Stimulated activated CD4-positive, alpha-beta T cell treated with anti-CD3 and anti-CD28 coated beads, Interleukin-12 subunit alpha, Interleukin-12 subunit beta, amount 100 ng/mL, for 4 hours (primary cell): ENCODE results near the gene OAF.

ENCODE experiments used
- DNase-seq: peaks from one replicate; pipeline ENCODE4 v3.0.0-alpha.2; 2020

Gene OAF

DNA sequence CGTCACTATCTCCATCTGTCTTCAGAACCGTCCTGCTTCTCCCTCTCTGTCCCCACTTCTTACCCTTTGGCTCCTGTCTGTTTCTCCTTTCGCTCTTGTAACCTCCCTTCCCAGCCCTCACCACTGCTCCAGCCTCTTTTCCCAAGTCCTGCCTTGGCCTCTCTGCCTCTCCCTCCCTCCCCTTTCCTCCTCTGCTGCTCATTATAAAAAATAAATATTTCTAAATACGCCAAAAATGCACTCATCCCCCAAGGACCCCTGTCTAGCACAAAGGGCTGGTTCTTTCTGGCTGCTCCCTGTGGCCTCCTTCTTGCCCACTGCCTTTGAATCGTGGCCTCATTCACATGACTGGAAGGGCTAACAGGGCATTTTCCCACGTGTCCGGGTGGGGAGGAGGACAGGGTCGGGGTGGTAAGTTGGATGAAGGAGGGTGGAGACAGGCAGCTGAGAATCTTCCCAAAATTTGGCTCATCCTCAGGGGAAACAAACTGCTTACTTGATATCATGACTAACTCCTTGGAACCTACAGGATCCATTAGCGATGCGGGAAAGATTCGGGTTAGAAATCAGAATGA, 26.4 kb upstream of the OAF start:
- no peak for DNase-seq

DNA sequence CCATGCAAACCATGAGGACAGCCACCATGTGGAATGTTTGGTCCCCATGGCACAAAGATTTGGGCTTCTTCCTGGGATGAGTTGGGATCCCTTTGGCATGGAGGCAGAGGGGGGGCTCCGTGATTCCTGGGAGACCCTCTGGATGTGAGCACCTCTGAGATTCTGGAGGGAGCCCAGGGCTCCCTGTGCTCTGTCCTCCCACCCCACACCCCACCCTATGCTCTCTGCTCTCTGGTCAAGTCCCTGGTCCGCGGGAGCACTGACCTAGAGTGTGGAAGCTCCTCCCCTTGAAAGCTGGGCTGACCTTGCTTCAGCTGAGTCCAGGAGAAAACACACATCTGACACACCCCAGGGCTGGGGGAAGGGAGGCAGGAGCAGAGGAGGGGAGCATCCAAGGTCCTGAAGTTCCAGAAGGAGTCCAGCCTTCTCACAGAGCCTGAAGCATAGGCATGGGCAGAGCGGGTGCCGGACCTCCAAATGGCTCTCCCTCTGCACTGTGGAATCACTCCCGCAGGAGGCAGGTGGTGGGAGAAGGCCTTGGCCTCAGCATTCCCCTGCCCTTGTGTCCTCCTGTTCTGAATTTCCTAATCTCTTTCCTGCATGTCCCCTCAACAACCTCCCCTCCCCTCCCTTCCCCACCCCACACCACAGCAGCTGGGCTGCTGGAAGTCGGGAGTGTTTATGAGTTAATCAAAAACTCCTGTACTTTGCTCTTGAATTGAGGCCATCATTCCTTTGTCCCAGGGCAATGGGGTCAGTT, 25.7 kb upstream of the OAF start:
- no peak for DNase-seq

DNA sequence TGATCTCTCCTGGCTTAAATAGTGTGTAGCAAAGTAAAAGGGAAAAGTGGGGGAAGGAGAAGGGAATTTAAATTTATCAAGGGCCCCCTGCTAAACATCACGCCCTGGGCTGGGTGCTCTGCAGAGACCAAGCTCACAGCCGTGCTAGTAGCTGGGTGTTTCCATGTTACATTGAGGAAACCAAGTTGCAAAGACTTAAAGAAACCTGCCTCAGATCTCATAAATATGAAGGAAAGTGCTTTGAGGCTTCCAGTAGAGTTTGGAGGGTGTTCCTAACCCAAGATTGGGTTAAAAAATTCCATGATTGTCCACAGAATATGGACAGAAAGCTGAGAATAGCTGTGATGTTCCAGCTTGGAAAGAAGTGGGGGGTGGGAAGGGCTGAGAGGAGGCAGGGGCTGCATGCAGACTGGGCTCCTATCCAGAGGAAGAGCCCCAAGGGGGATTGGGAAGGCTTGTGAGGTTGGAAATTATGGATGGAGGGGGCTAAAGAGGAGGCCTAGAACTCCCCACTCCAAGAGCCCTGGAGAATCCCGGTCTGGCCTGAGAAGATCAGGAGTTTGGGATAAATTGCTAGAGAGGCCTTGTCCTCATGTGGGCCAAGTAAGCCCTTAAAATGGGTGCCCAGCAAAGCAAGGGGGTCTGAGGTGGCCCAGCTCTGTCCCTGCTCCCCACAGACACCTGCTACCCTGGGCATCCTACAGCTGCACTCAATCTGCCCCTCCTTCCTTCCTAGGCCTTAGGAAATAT, 25.0 kb upstream of the OAF start:
- DNase-seq: no peak

DNA sequence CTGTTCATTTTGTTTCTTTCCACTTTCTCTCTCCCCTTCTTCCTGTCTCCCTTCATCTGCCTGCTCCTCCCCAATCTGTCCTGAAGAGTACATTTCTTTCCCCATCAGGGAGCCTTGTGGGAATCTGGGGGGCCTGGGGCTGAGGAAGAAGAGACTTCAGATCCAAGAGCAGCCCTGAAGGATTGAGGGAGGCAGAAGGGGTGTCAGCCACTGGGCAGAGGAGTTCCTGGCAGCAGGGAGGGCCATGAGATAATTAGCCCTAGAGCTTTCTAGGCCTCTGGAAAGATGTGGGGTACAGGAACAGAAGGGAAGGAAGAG, 24.4 kb upstream of the OAF start:
- no peak for DNase-seq

DNA sequence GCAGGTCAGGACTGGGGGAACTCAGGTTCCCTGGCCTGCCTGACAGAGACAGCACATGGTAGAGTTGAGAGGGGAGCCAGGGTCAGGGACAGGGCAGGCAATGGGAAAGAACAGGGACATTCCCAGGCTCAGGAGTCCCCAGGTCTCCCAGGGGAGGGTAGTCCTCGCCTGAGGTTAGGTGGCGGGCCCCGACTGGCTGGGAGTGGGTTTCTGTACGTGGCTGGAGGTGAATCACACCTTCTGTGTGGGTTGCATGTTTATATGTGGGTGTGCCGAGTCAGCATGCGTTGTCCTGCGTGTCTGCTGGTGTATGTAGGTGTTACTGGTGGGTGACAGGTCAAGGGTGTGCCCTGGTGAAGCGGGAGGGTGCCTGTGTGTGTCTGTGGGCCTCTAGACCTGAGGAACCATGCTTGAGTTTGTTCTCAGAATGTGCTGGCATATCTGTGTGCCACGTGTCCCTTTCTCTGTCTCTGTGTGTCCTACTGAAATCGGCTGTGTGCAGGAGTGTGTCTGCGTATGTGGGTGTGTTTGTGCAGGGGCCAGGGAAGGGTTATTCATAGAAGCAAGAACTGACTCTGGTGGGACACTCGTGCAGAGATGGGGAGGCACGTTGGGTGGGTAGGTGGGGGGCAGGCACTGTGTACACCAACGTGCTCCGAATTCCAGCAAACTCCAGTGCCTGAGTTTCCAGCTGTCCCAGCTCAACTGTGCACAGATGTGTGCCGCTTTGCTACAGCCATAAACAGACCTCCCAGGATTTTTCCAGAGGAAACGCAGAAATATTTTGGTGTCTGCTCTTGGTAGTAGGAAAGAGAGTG, 23.8 kb upstream of the OAF start:
- DNase-seq: no peak

DNA sequence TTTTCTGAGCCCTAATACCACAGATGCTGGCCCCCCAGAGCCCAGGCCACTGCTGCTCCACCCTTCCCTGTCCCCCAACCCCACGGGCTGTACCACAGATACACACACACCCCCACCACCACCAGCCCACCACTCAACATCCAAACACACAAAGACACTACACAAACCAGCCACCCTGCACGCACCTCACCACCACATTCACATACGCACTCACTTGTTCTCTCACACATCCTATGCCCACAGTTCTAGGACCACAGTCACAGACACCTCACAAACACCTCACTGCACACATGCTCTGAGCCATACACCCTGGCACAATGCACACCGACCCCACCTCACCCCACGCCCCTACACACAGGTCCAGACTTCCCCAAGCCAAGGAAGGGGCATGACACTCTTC, 22.5 kb upstream of the OAF start:
- no peak for DNase-seq

DNA sequence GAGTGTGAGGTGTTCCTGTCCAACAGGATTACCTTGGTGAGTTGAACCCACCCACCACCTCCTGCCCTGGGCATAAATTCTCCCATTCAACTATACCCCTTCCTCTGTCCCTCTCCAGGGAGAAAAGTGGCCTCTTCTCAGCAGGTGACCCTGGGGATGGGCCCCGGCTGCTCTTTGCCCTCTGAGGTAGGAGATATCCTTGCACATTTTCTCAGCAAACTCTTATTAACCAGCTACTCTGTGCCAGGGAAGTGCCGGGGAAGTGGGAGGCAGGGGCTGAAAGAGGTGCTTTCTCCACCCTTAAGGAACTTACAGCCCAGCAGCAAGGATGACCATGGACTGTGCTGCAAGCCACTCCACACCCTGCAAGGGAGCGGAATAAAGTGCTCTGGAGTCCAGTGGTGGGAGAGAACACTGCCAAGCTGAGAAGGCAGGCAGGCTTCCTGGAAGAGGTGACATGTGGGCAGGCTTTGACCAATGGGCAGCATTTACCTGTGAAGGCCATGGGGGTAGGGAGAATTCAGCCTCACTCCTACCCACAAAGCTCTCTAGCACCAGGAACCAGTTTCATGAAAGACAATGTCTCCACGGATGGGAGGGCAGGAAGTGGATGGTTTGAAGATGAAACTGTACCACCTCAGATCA, 21.9 kb upstream of the OAF start:
- no peak for DNase-seq

DNA sequence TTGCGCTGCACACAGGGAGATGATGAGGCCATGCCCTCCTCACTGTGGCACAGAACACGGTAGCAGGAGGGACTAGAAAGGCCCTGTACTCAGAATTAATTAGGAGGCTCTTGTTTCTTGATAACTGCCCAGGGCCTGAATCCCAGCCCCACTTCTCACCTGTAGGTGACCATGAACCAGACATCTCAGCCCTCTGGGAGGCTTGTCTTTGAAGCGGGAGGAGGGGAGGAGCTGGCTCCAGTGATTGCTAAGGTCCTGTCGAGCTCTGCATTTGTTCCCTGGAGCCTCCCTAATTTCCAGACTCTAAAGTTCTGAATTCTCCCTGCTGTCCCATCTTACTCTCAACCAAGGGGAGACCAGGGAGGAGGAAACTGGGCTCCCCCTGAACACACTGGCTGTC, 19.8 kb upstream of the OAF start:
- DNase-seq: no peak

DNA sequence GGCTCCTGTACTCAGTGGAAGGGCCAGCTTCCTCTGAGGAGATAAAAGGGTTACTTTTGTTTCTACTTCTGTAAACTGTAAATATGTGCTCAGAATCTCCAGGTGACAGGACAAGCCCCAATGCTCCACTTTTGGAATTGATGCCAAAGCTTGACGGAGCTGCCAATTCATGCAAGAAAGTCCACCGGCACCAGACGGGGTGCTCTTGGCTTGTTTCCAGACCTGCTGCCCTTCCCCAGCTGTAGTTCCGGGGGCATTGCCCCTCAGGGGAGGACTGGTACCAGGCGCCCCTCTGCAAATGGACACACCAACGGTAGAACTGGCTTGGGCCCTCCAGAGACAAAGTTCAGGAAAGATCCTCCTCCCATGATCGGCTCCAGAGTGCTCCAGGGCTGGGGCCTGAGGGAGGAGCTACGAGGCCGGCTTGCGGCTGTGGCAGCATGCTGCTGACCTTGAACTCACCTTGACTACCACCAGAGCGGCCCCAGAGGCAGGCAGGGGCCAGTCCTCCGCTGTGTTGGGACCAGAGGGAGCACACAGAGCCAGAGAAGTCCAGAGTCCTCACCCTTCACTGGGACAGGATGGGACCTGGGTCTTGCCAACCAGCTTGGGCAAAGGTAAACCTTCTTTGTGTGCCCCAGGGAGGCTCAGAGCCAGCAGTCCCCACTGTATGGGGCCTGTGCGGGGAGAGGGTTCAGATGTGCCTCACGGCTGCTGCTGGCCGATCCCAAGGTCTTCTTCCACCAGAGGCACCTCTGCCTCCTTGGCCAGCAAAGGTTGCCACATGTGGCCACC, 17.8 kb upstream of the OAF start:
- no peak for DNase-seq

DNA sequence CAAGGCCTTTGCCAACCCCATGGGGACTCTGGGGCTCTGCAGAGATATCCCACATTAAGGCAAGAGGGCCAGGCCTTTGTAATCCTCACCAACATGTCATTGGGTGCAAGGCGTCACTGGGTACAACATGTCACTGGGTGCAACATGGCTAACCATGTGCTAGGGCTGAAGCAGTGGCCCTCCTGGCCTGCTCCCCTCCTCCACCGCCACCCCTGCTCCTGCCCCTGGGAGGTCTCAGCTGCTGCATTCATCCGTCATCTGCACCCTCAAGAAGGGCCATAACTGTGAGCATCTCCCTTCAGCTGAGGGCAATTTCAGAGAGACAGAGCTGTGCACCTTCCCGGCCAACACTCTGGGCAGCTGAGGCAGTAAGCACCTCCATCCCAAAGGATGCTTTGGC, 16.7 kb upstream of the OAF start:
- DNase-seq: no peak

DNA sequence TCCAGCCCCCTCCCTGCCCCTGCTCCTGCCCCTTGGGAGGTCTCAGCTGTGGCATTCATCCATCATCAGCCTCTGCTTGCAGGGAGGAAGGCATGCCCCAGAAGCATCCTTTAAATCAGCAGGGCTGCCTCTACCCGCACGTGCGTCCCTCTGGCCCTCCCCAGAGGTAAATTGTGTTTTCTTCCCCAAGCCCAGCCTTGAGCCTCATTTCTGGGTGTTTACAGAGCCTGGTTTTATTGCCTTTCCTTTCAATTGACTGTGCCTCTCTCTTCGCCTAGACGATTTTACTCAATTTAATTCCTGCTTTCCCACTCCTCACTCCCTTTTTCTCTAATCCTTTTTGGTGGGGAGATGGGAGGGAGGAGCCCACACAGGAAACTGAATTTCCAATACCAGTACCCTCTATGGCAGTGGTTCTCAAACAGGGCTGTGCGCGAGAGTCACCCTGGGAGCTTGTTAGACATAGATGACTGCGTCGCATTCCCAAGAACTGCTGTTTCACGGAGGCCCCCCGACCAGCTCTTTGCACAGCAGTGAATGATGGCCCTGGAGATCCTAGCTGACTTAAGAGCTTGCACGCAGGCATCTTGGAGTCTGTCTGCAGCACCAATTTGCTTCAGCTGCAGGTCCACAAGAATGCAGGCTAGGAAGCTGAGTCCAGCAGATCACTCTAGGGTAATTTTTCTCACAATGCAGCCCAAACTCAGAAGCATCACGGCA, 15.1 kb upstream of the OAF start:
- no peak for DNase-seq

DNA sequence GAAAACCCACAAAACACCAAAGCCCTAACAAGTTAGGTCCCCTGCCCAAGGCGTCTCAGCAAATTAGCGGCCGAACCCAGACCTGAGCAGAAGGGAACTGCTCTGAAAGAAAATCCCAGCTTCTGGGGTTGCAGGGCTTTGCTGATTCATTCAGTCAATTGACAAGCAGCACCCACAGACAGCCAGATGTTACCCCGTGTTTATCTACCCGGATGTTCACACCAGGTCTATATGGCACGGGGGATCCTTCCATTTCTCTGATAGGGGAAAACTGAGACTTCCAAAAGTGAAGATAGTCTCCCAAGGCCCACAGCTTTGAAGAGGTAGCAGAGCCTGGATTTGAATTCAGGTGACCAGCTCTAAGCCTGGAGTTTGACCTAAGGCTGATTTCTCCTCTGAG, 14.0 kb upstream of the OAF start:
- DNase-seq: no peak

DNA sequence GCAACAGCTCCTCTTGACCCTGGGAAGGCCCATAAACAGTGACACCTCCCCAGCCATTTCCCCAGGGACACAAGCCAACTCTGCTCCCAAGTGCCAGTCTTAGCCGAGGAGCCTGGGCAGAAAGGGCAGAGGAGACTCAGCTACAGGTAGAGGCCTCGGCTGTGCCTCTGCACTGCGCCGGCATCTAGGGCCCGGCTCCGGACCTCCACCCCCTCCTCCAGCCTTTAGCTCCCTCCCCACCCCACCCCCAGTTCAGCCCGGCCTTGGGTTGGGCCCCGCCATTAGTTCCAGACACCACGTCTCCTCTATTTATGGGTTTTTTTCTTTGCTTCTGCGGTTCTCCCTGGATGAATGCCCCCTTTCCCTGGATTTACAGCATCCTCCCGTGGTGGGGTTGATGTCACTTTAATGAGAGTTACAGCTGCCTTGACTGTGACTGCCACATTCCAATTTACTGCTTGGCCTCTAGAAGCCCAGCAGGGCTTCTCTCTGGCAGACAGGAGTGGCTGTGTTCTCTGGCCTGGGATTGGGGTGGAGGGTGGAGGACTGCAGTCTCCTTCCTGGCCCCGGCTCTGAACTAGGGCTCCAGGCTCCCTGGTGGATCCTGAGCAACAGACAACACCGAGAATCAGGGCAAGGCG, 13.5 kb upstream of the OAF start:
- no peak for DNase-seq

DNA sequence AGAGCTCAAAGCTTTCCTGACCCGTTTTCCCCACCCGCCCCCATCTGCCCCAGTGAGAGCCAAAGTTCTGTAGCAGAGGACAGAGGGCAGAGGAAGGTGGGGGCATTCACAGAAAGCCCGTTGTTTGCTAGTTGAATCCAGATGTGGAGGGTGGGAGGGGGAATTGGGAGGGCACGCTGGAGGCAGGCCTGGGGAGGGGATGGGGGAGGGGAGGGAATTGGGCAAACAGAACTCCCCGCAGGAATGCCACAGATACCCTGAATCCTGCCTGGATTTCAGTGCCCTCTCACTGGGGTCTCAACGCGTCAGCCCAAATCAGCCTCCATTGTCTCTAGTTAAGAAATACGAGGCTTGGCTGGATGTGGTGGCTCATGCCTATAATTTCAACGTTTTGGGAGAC, 12.9 kb upstream of the OAF start:
- no peak for DNase-seq

DNA sequence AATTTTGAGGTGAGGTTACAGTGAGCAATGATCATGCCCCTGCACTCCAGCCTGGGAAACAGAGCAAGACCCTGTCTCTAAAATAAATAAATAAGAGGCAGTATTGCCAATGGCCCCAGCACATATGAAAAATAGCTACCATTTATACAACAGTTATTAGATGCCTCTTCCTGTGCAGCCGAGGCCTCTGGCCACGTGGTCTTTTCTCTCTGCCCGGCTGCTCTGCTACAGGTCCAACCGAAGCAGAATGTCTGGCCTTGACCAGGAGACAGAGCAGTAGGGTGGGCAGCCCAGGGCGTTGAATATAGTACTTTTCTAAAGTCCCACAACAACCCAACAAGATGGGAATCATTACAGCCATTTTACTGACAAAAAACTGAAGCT, 12.4 kb upstream of the OAF start:
- DNase-seq: no peak

DNA sequence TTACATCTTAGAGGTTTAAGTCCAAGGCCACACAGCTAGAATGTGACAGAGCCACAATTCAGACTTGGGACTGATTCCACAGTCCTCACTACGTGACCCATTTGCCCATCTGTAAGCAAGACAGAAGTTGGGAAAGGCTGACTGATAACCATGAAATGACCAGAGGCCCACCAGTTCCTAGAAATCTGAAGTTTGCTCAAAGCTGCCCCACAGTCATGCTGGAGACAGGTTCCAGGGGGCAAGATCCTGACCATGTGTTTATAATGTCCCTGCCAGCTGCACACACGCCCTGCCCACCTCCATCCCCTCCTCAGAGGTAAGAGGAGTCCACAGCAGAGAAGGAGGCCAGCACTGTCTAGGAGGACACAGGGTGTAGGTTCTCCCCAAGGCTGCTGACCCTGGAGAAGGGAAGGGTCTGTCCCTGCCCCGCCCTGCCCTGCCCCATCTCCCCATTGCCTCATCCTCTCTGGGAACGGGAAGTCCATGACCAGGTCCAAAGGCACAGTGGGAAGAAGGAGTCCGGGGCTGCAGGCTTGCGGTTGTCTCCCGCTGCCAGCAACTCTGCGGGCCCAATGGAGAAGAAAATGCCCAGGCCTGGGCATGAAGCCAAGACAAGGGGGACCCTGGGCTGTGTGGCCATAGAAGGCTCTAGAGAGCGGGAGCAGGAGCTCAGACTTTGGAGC, 11.9 kb upstream of the OAF start:
- DNase-seq: no peak

DNA sequence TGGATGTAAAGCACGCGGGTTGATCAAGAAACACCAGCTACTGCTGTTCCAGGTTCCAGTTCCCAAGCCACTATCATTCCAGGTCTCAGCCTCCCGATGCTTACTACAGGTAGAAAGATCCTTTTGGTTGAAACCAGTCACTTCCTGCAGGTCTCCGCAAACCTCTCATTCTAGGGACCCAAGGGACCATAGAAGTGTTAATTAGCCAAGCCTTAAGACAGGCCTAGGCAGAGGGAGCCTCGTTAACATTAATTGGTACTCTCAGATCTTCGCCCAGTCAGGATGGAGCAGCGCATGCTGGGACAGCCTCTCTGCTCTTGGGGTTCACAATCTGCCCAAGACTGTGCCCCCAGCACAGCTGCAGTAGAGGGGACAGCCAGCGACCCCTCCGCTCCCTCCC, 11.2 kb upstream of the OAF start:
- no peak for DNase-seq

DNA sequence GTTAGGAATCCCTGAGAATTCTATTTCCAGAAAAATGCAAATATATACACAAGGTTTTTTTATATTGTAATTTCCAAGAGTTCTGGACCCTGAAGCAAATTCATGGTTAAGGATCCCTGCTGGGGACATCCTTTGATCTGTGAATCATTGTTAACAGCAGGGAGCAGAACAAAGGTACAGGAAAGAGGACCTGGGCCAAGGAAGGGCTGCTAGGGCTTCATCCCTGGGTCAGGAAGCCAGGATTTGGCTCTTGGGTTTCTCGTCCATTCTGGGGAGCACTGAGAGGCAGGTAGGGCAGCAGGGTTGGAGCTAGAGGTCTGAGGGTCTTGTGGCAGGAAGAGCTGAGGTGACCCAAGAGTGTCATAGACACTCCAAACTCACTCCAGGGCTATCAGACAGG, 10.2 kb upstream of the OAF start:
- no peak for DNase-seq

DNA sequence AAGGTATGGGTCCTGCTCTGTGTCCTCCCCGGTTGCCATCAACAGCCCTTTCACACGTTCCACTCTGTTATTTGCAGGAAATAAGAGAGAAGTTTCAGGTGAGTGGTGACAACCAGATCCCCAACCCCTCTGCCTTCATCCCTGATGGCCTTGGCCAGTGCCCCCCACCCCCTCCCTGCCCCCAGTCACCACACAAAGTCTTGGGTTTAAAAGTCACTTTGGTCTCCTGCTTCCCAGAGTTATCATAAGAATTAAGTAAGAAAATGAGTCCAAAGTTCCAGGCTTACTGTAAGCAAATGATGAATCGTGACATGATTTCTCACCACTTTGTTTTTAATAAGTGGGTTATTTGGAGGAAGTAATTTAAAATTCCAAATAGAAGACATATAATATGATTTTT, 9.2 kb upstream of the OAF start:
- no peak for DNase-seq

DNA sequence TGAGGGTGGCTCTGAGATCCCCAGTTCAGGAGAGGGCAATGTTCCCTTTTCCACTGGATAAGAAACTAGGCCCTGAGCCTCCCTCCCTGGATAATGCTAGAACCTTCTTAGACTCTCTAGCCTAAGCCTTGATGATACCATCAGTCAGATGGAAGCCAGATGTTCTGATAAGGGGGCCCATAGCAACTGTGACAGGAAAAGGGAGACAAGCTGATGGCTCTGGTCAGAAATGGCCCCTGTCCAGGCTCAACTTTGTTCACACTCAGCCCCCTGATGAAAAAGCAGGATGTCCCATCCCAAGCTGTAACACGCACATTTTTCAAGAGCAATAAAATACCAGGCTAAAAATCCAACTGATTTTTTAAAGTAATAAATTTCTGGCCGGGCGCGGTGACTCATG, 7.2 kb upstream of the OAF start:
- no peak for DNase-seq
